Activated CD4-positive, alpha-beta T cell treated with anti-CD3 and anti-CD28 coated beads, Interleukin-2, amount 50 U/mL, for 4 hours (primary cell): ENCODE measurements around the gene PKDCC.

Source experiments
- DNase-seq, 2 experiments: peaks; one replicate each; pipeline ENCODE4 v3.0.0-alpha.2; 2020

Gene PKDCC

GRCh38 chr2:42089340-42089925 is 41.6 kb downstream of the PKDCC start:
- peak; percentile 51 to 63 for DNase-seq

- no peak for DNase-seq
Measured at GRCh38 chr2:42090216-42090615, 42.4 kb downstream of the PKDCC start.

GRCh38 chr2:42091671-42092070 is 43.9 kb downstream of the PKDCC start:
- no peak for DNase-seq

GRCh38 chr2:42092084-42092996 is 44.5 kb downstream of the PKDCC start:
- no peak for DNase-seq

DNA sequence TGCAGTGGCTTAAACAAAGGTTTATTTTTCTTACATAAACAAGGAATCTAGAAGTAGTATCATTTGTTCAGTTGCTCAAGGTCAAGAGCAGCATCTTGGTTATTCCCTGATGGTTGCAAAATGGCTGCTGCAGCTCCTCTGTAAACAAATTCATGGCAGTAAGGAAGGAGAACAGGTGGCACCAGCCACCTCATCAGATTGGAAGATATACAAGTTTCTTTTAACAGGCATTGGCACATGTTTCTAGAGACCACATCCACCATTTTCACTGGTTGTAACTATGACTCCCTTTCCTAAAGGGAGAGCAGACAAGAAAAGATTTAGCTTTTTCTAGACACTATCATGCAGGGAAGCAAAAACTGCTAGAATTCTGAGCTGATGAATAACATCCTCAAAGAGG is 46.3 kb downstream of the PKDCC start:
- no peak for DNase-seq

DNA sequence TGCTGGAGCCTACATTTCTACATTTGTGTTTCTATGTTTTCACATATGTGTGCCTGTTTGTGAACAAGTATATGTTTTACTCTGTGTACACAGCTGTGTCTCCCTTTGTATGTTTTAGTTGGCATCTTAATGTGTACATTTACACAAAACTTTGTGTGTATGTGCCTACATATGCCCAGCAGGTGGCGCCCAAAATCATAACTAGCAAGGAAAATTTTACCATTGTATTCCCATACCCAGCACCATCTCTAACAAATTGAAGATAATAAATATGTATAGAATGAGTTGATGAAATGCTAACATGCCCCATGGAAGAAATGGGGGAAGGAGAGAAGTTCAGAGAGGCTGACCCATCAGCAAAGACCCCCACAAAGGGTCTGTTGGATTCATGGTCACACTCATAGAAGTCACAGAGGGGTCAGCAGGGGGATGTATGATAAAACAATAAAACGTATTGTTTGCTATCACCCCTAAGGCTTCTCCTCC is 48.1 kb downstream of the PKDCC start:
- DNase-seq = peak; percentile 75 to 78

DNA sequence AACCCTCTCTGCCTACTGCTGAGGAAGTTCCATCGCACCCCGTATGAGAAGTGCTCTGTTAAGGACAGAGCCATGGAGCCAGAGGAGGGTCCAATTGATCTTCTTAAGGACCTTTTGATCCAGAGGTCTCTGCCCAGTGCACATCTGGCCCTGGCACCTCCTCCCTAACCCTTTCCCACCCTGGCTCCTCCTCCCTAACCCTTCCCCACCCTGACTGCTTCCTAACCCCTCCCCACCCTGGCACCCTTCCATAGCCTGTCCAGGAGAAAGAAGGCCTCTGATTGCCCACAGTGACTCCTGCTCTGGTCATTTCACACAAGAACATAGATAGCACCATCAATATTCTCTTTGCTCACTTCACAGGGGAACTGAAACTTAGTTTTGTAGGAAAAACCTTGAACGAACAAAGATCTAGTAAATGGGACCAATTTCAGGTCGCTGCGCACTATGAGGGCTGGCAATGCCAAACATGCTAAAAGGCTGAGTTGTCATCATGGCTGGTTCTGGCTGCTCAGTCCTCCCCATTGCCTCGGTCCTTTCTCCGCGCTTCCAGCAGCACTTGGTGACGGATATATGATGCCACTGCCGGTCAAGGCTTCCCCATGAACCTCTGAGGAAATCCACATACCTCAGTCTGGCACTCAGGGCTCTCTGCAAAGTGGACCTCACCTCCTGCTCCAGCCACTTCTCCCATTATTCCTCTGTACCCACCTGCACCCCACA is 49.2 kb downstream of the PKDCC start:
- DNase-seq = no peak

DNA sequence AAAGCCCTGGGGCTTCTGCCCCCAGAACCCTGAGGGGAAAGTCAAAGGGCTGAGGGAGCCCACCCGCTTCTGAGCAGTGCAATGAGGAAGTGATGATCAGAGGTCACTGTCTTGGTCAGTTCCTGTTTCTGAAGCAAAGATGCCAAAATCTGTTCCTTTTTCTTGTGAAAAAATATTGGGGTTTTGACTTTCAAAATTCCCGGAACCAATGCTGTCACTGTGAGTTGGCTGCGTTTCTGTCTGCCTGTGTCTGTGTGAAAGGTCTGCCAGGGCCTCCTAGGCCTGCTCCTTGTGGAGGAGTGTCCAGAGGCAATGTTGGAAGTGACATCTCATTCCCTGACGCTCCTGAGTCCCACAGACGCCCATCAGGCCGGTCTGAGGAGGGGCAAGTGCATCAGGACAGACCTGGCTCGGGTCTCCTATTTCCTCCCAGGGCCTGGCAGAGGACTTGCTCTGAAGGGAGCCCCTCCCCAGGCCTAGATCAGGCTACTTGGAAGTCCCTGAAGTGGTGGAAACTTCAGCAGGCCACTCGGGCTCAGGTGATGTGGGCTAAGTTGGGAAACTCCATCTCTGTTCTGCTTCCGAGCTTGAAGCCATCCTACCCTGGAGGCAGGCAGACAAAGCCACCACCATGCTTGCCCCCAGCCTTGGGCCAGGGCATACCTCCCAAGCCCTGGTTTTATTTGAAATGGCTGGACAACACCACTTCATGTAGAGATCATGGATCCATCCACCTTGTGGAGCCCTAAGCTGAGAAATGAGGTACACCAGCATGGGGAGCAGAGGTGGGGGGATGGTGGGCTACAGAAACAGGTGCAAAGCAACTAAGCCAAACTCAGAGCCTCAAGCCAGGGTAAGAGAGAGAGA is 51.0 kb downstream of the PKDCC start:
- no peak for DNase-seq

DNA sequence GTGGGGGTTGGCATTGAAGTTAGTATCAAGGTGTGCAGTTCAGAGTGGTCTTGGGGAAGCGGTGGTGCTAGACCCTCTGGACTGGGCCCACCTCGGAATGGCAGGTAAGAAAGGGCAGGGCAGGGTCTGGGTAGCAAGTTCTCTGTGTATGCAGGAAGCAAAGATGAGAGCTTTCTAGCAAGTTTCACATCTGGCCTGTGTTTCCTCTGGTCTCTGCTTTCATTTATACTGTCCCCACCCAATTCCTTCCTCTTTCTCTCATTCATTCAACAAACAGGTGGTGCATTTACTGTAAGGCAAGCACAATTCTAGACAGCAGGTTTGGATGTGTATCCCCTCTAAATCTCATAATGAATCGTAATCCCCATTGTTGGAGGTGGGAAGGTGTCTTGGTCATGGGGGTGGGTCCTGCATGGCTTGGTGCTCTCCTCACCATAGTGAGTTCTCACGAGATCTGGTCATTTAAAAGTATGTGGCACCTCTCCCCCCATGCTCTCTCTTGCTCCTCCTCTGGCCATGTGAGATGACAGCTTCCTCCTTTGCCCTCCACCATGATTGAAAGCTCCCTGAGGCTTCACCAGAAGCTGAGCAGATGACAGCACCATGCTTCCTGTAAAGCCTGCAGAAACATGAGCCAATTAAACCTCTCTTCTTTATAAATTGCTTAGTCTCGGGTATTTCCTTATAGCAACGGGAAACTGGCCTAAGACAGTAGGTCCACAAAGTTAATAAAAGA is 51.8 kb downstream of the PKDCC start:
- DNase-seq = no peak

GRCh38 chr2:42100683-42101205 is 52.9 kb downstream of the PKDCC start:
- DNase-seq = no peak

DNA sequence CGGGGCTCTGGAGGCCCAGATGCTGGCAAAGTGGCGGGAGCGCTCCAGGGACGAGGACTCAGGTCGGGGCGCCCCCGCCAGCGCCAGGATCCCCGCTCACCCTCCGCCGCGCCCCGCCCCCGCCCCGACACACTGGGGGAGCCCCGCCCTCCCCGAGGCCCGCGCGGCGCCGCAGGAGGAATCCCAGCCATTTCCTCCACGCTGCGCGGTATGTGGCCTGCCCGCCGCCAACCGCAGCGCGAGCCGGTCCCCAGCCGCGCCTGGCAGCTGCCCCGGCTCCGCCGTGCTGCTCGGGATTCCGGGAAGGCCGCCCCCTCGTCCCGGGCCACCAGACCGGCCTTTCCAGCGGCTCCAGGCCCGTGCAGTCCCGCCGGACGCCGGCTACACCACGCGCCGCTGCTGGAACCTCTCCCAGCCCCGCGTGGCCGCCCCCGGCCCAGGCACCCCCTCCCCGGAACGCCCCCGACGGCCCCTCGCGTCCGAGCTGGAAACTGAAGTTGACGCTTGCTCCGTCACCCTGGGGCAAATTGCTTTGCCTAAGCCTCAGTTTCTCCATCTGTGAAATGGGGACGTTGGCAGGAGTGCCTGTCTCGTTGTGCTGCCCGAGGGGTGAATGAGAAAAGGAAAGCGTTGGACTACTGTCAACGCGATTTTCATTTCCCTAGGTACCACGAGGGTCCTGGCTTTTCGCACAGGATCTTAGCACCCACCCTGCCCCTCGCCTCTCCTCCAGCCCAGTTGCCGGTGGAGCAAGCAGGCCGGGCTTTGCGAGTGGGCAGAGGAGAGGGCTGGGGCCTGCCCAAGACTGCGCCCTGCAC is 53.6 kb downstream of the PKDCC start:
- peak; percentile 46 to 59 for DNase-seq

- peak; percentile 94 for DNase-seq
Measured at GRCh38 chr2:42102024-42102590, 54.3 kb downstream of the PKDCC start.

DNA sequence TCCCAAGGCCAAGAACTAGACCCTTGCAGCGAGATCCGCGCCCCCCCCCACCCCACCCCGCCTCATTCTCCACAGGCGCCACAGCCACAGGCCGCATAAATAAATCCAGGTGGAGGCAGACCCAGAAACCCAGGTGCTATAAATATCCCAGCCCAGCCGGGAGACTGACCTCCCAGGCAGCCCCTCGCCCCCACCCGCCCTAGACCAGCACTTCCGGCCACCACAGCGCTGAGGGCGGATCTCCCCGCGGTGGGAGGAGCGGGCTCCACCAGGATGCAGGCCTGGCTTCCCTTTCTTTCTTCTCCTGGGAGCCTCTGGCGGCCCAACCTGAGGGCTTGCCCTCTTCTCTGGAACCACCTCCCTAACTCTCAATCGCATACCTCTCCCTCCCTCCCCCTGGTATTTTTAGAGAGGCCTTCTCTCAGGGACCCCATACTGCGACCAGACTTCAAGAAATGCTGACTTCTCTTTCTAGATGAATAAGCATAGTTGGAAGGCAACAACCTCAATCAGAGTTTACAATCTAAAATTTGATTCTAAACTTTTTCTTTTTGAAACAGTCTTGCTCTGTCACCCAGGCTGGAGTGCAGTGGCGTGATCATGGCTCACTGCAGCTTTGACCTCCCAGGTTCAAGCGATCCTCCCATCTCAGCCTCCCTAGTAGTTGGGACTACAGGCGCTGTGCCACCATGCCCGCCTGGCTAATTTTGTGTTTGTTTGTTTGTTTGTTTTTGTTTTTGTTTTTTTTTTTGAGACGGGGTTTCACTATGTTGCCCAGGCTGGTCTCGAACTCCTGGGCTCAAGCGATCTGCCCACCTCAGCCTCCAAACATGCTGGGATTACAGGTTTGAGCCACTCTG is 55.0 kb downstream of the PKDCC start:
- DNase-seq = no peak

GRCh38 chr2:42103829-42104228 is 56.0 kb downstream of the PKDCC start:
- no peak for DNase-seq

DNA sequence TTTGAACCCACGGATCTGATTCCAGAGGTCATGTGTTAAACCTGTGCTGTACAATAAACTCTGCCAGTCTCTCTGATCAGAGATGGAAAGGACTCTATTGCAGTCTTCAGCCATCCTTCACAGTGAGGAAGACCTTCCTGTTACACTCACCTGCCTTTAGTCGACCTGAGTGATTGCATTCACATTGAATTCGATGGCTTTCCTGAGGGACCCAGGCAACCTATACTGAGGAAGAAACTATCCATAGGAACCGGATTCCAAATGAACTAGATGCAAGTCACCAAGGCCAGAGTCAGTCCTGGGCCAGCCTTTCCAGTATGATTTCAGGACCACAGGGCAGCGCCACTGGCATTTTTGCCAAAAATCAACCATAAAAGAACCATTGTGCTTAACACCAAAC is 56.8 kb downstream of the PKDCC start:
- no peak for DNase-seq

- peak; percentile 79 to 82 for DNase-seq
Measured at GRCh38 chr2:42105330-42106256, 57.8 kb downstream of the PKDCC start.

DNA sequence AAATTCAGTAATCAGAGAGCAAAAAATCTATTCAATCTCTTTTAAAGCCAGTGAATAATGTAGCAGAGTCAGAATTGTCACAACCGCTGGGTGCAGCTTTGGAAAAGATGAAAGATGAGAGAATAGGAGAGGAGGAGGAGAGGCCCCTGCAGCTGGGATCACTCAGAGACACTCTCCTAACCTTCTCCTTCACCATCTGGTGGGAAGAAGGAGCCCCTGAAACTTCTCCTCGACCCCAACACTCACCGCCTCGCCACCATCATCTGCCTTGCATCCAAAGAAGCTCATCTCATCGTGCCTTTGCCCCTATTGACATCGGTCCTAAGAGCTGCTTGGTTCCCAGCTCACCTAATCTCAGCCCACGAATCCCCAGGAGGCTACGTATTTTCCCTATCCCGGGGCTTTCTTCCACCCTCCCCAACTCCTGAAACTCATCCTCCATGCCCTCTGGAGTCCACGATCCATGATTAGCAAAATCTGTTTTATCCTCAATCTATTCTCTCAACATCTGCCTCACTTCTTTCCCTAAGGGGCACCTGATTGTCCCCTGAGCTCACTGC is 58.5 kb downstream of the PKDCC start:
- no peak for DNase-seq
